ENCODE results near the gene PPFIA1. TPM values are rescaled to one million over a fixed set of nuclear protein-coding genes. Genes with fewer than 3 reads are reported as not detected.

PPFIA1 gene
- total and polyA plus RNA-seq, 7 donors = 13.2 to 62.1 (median 43.4) TPM

- no peak for DNase-seq
- Histone ChIP-seq H3K27me3 (no peaks in the 10 kb centered on the region), H3K4me3 (no peak overlapping the region), H3K27ac (no peak overlapping the region), H3K9me3 (no peaks in the 10 kb centered on the region), H3K4me1 (peaks cover 0 to 4% (median 1%) of the 10 kb centered on the region in 4 donors), H3K36me3 (peaks cover 13 to 99% (median 60%) of the 10 kb centered on the region in 4 donors)
- intact Hi-C loops (cut with DNase I) = no loop called here
- TF ChIP-seq POLR2AphosphoS5 (IDR thresholded peaks at IDR 0.05) (no peak), CTCF (IDR thresholded peaks at IDR 0.05) (no peak), POLR2A (IDR thresholded peaks at IDR 0.05) (no peak), EP300 (IDR thresholded peaks at IDR 0.05) (no peak)
- 93 to 94% methylated on average over 10 of the region's 10 CpGs for WGBS, 2 donors
Observed at GRCh38 chr11:70331901-70332300, 61.4 kb downstream of the PPFIA1 start.

- no peak for TF ChIP-seq CTCF (IDR thresholded peaks at IDR 0.05)
- TF ChIP-seq POLR2A (IDR thresholded peaks at IDR 0.05) = no peak
- TF ChIP-seq EP300 (IDR thresholded peaks at IDR 0.05) = no peak
- no peak for TF ChIP-seq POLR2AphosphoS5 (IDR thresholded peaks at IDR 0.05)
- Histone ChIP-seq H3K9me3 (no peaks in the 10 kb centered on the region), H3K4me1 (no peaks in the 10 kb centered on the region), H3K27me3 (no peaks in the 10 kb centered on the region), H3K4me3 (no peak overlapping the region), H3K36me3 (peaks cover 13 to 100% (median 64%) of the 10 kb centered on the region in 4 donors), H3K27ac (no peak overlapping the region)
- intact Hi-C loops (cut with DNase I) = no loop called here
- no peak for DNase-seq
- WGBS, 2 donors = 96 to 97% methylated on average over 7 of the region's 7 CpGs
Observed at GRCh38 chr11:70332567-70332966, 62.1 kb downstream of the PPFIA1 start.

GRCh38 chr11:70333261-70333660, 62.8 kb downstream of the PPFIA1 start:
- no peak overlapping the region for H3K4me3 ChIP-seq
- DNase-seq = no peak
- no peaks in the 10 kb centered on the region for H3K9me3 ChIP-seq
- TF ChIP-seq EP300 (IDR thresholded peaks at IDR 0.05) = no peak
- no peak for TF ChIP-seq CTCF (IDR thresholded peaks at IDR 0.05)
- no peak for TF ChIP-seq POLR2AphosphoS5 (IDR thresholded peaks at IDR 0.05)
- TF ChIP-seq POLR2A (IDR thresholded peaks at IDR 0.05) = no peak
- intact Hi-C loops (cut with DNase I) = no loop called here
- H3K36me3 ChIP-seq = peaks cover 17 to 100% (median 65%) of the 10 kb centered on the region in 4 donors
- H3K4me1 ChIP-seq = no peaks in the 10 kb centered on the region
- H3K27me3 ChIP-seq = no peaks in the 10 kb centered on the region
- no peak overlapping the region for H3K27ac ChIP-seq
- WGBS, 2 donors = 93 to 96% methylated on average over 13 of the region's 13 CpGs

- TF ChIP-seq POLR2A (IDR thresholded peaks at IDR 0.05) (no peak), EP300 (IDR thresholded peaks at IDR 0.05) (no peak), CTCF (IDR thresholded peaks at IDR 0.05) (no peak)
- DNase-seq = no peak
- H3K36me3 ChIP-seq = peaks cover 29 to 100% (median 69%) of the 10 kb centered on the region in 4 donors
- no peaks in the 10 kb centered on the region for H3K27me3 ChIP-seq
- 96 to 97% methylated on average over 16 of the region's 16 CpGs for WGBS, 2 donors
- H3K9me3 ChIP-seq = no peaks in the 10 kb centered on the region
- H3K4me1 ChIP-seq = no peaks in the 10 kb centered on the region
- no peak overlapping the region for H3K4me3 ChIP-seq
- no peak overlapping the region for H3K27ac ChIP-seq
- intact Hi-C loops (cut with DNase I) = no loop called here
Observed at GRCh38 chr11:70334351-70334995, 64.0 kb downstream of the PPFIA1 start.

- no peaks in the 10 kb centered on the region for H3K4me1 ChIP-seq
- peaks cover 29 to 100% (median 76%) of the 10 kb centered on the region in 4 donors for H3K36me3 ChIP-seq
- intact Hi-C loops (cut with DNase I) = no loop called here
- no peak overlapping the region for H3K27ac ChIP-seq
- TF ChIP-seq POLR2AphosphoS5 (IDR thresholded peaks at IDR 0.05) (no peak), POLR2A (IDR thresholded peaks at IDR 0.05) (no peak), CTCF (IDR thresholded peaks at IDR 0.05) (no peak), EP300 (IDR thresholded peaks at IDR 0.05) (no peak)
- DNase-seq = no peak
- WGBS, 2 donors = 92 to 93% methylated on average over 7 of the region's 7 CpGs
- no peaks in the 10 kb centered on the region for H3K9me3 ChIP-seq
- no peak overlapping the region for H3K4me3 ChIP-seq
- no peaks in the 10 kb centered on the region for H3K27me3 ChIP-seq
Observed at GRCh38 chr11:70335511-70335910, 65.0 kb downstream of the PPFIA1 start.

All from sigmoid colon (tissue), 7 donors.